GM12878 (cell line): Measurements from ENCODE around the gene UVSSA. TPM values are rescaled to one million over a fixed set of nuclear protein-coding genes. Genes with fewer than 3 reads are reported as not detected.

Experiments
- ATAC-seq: fragments of 200-7000 bp; cut with Tn5 transposase; 3 replicates; pipeline ENCODE4 v1.9.1; 2020; ENCODE audit warnings: mild to moderate bottlenecking, moderate library complexity
- BruUV-seq: library from RNA; stranded (reverse); fragments of 400-500 nt; replicated peaks from 2 replicates; lab custom pipeline; 2021; lab: Mats Ljungman, UMichigan
- CTCF ChIA-PET: fragments of 300-600 bp; sonication (Branson Sonifier 250); formaldehyde crosslinking; extraction: SDS; loops from one replicate; lab custom pipeline; 2021; ENCODE audit warnings: inconsistent platforms; lab: Yijun Ruan, JAX
- POLR2A ChIA-PET: fragments of 350-600 bp; formaldehyde crosslinking; extraction: SDS; loops from one replicate; lab custom pipeline; 2021; ENCODE audit warnings: inconsistent platforms; lab: Charles Lee
- RAD21 ChIA-PET: fragments of 300-600 bp; sonication (Branson Sonifier 250); formaldehyde crosslinking; loops from one replicate; lab custom pipeline; 2023; ENCODE audit warnings: antibody characterized with exemption; ENCODE audit not compliant: unreplicated experiment; lab: Charles Lee
- SMC1A ChIA-PET: fragments of 300-600 bp; sonication (Branson Sonifier 250); formaldehyde crosslinking; loops from one replicate; lab custom pipeline; 2023; ENCODE audit not compliant: unreplicated experiment, uncharacterized antibody; lab: Charles Lee
- DNase-seq: peaks from one replicate; pipeline ENCODE4 v3.0.0-alpha.2; 2011; ENCODE audit warnings: low read depth, low spot score
- FAIRE-seq: peaks from 3 replicates; lab custom pipeline; 2011; peaks lifted over from hg19 to GRCh38; lab: Jason Lieb, UNC
- H2AFZ ChIP-seq: 2 replicates; pipeline ENCODE4 v1.6.0; 2011; ENCODE audit warnings: low read depth, low read length, control low read depth; ENCODE audit not compliant: control insufficient read depth
- H3K27ac ChIP-seq: 2 replicates; pipeline ENCODE4 v1.5.1; 2011; ENCODE audit warnings: control low read depth; ENCODE audit not compliant: control insufficient read depth, insufficient read depth
- H3K27me3 ChIP-seq, 2 experiments: replicated peaks in 1 of 2; 2 replicates each; pipeline versions ENCODE4 v1.6.0 to v1.6.1; 2011; ENCODE audit warnings: low read length in 1 of 2; ENCODE audit not compliant: control insufficient read depth in 2 of 2, insufficient read depth in 2 of 2
- H3K36me3 ChIP-seq, 2 experiments: 2 replicates each; pipeline ENCODE4 v1.5.1; 2011; ENCODE audit warnings: low read length in 1 of 2; ENCODE audit not compliant: control insufficient read depth in 2 of 2, insufficient read depth in 2 of 2
- H3K4me1 ChIP-seq: 2 replicates; pipeline ENCODE4 v1.6.1; 2011; ENCODE audit warnings: mild to moderate bottlenecking, low read length, moderate library complexity, mixed read lengths; ENCODE audit not compliant: control insufficient read depth, insufficient read depth
- H3K4me2 ChIP-seq: 2 replicates; pipeline ENCODE4 v1.6.0; 2011; ENCODE audit warnings: control low read depth; ENCODE audit not compliant: control insufficient read depth, insufficient read depth
- H3K4me3 ChIP-seq: fragments of 200-600 bp; sonication (generic); 2 replicates; pipeline ENCODE4 v1.5.1; 2016
- H3K79me2 ChIP-seq: 2 replicates; pipeline ENCODE4 v1.6.0; 2011; ENCODE audit warnings: low read length; ENCODE audit not compliant: control insufficient read depth, insufficient read depth
- H3K9ac ChIP-seq: 2 replicates; pipeline ENCODE4 v1.8.0; 2011; ENCODE audit warnings: low read length, control low read depth, mixed read lengths; ENCODE audit not compliant: control insufficient read depth, insufficient read depth
- H3K9me3 ChIP-seq: replicated peaks from 3 replicates; pipeline ENCODE4 v1.5.1; 2011; ENCODE audit warnings: mild to moderate bottlenecking, low read length; ENCODE audit not compliant: control insufficient read depth, insufficient read depth
- H4K20me1 ChIP-seq: 2 replicates; pipeline ENCODE4 v1.6.0; 2011; ENCODE audit not compliant: control insufficient read depth, insufficient read depth
- BRCA1 ChIP-seq: IDR thresholded peaks from 2 replicates; pipeline ENCODE4 v1.6.1; 2011; ENCODE audit warnings: low read depth, low read length, improper control_type of control experiment
- CBX5 ChIP-seq: sonication (generic); IDR thresholded peaks from 2 replicates; pipeline ENCODE4 v1.6.1; 2016; ENCODE audit warnings: low read depth, moderate library complexity, mild to moderate bottlenecking, inconsistent platforms
- CEBPB ChIP-seq, 2 experiments: fragments of 150-350 bp in 1 of 2; IDR thresholded peaks; 2 replicates each; pipeline ENCODE4 v1.6.1; 2012 to 2014; ENCODE audit warnings: low read depth in 2 of 2, low read length in 2 of 2, borderline replicate concordance in 1 of 2, inconsistent platforms in 1 of 2
- EZH2 ChIP-seq: IDR thresholded peaks from 2 replicates; pipeline ENCODE4 v1.6.1; 2012; ENCODE audit warnings: low read depth, mild to moderate bottlenecking, control low read depth, inconsistent platforms, low read length, borderline replicate concordance; ENCODE audit not compliant: control insufficient read depth
- HCFC1 ChIP-seq: fragments of 150-350 bp; IDR thresholded peaks from 2 replicates; pipeline ENCODE4 v1.6.1; 2014; ENCODE audit warnings: low read length
- MYC ChIP-seq: IDR thresholded peaks from 2 replicates; pipeline ENCODE4 v1.6.1; 2011; ENCODE audit warnings: mild to moderate bottlenecking, low read length, moderate library complexity, inconsistent platforms; ENCODE audit not compliant: insufficient read depth, insufficient replicate concordance, insufficient read length, severe bottlenecking
- PML ChIP-seq: IDR thresholded peaks from 2 replicates; pipeline ENCODE4 v1.6.1; 2012; ENCODE audit warnings: low read length, inconsistent platforms
- POU2F2 ChIP-seq: IDR thresholded peaks from 3 replicates; pipeline ENCODE4 v1.6.1; 2011; ENCODE audit warnings: low read depth, mild to moderate bottlenecking, low read length, borderline replicate concordance
- RB1 ChIP-seq: fragments of 450-650 bp; formaldehyde crosslinking; IDR thresholded peaks from 2 replicates; pipeline ENCODE4 v1.6.1; 2017; ENCODE audit warnings: mild to moderate bottlenecking, borderline replicate concordance
- WRNIP1 ChIP-seq: IDR thresholded peaks from 2 replicates; pipeline ENCODE4 v1.6.1; 2011; ENCODE audit warnings: low read depth, low read length, improper control_type of control experiment, borderline replicate concordance
- WGBS: methylation state at CpG from one replicate; pipeline ENCODE4 v1.1.6; 2016; ENCODE audit warnings: low lambda C conversion rate; ENCODE audit not compliant: insufficient replicate concordance, insufficient coverage; ENCODE audit errors: missing lambda C conversion rate; 5-methylcytosine and 5-hydroxymethylcytosine counted together
- in situ Hi-C: fragments of 300-500 bp; cut with MboI; formaldehyde crosslinking; loops from 9 replicates; pipeline ENCODE4 v1.14.3; 2018; ENCODE audit warnings: mixed read lengths
- intact Hi-C: fragments of 100-400 bp; cut with micrococcal nuclease; formaldehyde crosslinking; loops from one replicate; pipeline ENCODE4 v1.14.2; 2022; ENCODE audit not compliant: unreplicated experiment
- polyA plus RNA-seq, 11 experiments: library from polyadenylated mRNA; depleted of rRNA in 4 of 11; unstranded in 6 of 11; stranded (reverse) in 5 of 11; fragments of >200 nt; fragmentation: Nextera tagmentation in 4 of 11; fragmentation: Illumina TruSeq in 1 of 11; extraction: Ambion mirVana in 4 of 11; extraction: Trizol in 1 of 11; gene quantifications; 1 replicate in 1 of 11; 2 replicates in 10 of 11; pipeline versions ENCODE4 v1.2.1 to v1.2.3, GENCODE V29; 2011 to 2016; ENCODE audit warnings: inconsistent platforms in 2 of 11, missing spikeins in 2 of 11, low read depth in 1 of 11
- total RNA-seq, 4 experiments: library from RNA; depleted of rRNA in 3 of 4; stranded (reverse); fragments of >200 nt in 3 of 4; fragmentation: Illumina TruSeq in 1 of 4; extraction: Trizol in 1 of 4; gene quantifications; 2 replicates each; pipeline versions ENCODE4 v1.2.1 to v1.2.3, GENCODE V29; 2013 to 2021
- TF ChIP-seq, protein P1 (sequence below): fragments of 150-350 bp; IDR thresholded peaks from 2 replicates; pipeline ENCODE4 v1.6.1; 2014; ENCODE audit warnings: mild to moderate bottlenecking, low read depth, low read length
- TF ChIP-seq, protein P2 (sequence below): IDR thresholded peaks from 2 replicates; pipeline ENCODE4 v1.6.1; 2011; ENCODE audit warnings: borderline replicate concordance, low read depth, mild to moderate bottlenecking, moderate library complexity, mixed read lengths, low read length; ENCODE audit not compliant: insufficient read depth; ENCODE audit errors: extremely low read length

The UVSSA gene
- total and polyA plus RNA-seq, 10 of the 15 experiments (the other 5 are each of a cell fraction or from before 2014, with no cell fraction given), result 0.34 to 16.8 (median 3.6) TPM

DNA sequence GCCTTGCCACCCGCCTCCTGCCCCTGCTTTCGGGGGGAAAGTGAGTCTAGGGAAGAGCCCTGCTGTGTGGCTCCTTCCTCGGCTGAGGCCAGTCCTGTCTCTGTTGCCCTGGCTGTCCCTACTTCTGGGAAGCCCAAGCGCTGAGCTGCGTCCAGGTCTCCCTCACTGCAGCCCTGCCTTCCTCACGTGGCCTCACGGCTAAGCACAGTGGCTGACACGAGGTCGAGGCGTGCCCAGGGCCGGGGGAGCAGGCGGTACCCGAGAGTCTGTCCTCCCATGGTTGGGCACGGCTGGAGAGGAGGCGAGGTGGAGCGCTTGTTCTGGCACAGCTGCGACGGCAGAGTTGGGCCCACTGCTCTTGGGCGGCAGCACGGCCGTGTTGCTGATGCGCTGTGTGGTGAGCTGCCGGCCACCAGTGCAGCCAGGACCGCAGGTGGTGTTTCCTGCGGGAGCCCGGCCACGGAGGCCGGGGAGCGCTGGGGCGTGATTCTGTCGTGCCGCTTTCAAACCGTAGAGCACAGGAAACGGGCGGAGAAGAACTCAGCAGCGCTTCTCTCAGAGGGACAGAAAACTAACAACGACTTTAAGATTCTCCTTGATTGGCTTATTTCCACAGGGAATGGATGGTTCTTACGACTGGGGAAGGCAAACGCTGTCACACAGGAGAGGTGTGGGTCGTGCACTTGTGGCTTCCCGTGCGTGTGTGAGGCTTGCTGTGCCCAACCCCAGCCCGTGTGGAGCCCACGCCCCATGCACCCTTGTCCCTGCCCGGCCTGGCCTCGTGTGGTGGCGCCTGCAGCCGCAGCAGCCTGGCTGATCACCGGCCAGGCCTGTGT lies 36.0 kb upstream of the UVSSA start:
- no peaks in the 10 kb centered on the region for H3K27me3 ChIP-seq
- DNase-seq, result no peak
- TF ChIP-seq PML (no peak), RB1 (no peak), BRCA1 (no peak), MYC (no peak), CEBPB (IDR thresholded peaks at IDR 0.05; ENCODE audit: borderline replicate concordance in 1 of 2, low read depth in 2 of 2, low read length in 2 of 2) (no peak), HCFC1 (no peak), EZH2 (no peak), POU2F2 (no peak), WRNIP1 (no peak), CBX5 (no peak)
- TF ChIP-seq, protein P1, sequence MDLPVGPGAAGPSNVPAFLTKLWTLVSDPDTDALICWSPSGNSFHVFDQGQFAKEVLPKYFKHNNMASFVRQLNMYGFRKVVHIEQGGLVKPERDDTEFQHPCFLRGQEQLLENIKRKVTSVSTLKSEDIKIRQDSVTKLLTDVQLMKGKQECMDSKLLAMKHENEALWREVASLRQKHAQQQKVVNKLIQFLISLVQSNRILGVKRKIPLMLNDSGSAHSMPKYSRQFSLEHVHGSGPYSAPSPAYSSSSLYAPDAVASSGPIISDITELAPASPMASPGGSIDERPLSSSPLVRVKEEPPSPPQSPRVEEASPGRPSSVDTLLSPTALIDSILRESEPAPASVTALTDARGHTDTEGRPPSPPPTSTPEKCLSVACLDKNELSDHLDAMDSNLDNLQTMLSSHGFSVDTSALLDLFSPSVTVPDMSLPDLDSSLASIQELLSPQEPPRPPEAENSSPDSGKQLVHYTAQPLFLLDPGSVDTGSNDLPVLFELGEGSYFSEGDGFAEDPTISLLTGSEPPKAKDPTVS, result no peak
- TF ChIP-seq, protein P2, sequence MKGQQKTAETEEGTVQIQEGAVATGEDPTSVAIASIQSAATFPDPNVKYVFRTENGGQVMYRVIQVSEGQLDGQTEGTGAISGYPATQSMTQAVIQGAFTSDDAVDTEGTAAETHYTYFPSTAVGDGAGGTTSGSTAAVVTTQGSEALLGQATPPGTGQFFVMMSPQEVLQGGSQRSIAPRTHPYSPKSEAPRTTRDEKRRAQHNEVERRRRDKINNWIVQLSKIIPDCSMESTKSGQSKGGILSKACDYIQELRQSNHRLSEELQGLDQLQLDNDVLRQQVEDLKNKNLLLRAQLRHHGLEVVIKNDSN, result no peak
- TF ChIP-seq, all 136 proteins: peak for 0
- intact Hi-C loops (no loop called here), in situ Hi-C loops (no loop called here)
- ChIA-PET POLR2A (no interaction called here), SMC1A (no interaction called here), CTCF (no interaction called here), RAD21 (no interaction called here)
- no peak overlapping the region for H3K4me3 ChIP-seq
- peaks cover 28% of the 10 kb centered on the region for H3K79me2 ChIP-seq
- no peaks in the 10 kb centered on the region for H4K20me1 ChIP-seq
- 95% methylated on average over 43 of the region's 49 CpGs for WGBS
- H3K36me3 ChIP-seq, result peaks cover 10 to 17% of the 10 kb centered on the region in 2 experiments; a peak in 3 of 4 replicates
- no peaks in the 10 kb centered on the region; the same call in 2 of the 3 replicates for H3K9me3 ChIP-seq
- H2AFZ ChIP-seq, result no peak overlapping the region
- no peak overlapping the region for H3K27ac ChIP-seq
- no peak overlapping the region for H3K9ac ChIP-seq
- BruUV-seq, result no TSS peak
- H3K4me2 ChIP-seq, result no peak overlapping the region
- FAIRE-seq (no peak), ATAC-seq (no peak)
- H3K4me1 ChIP-seq, result no peaks in the 10 kb centered on the region; the same call in 1 of the 2 replicates
